Natural killer cell (primary cell): ENCODE results near the gene ILKAP. TPM values are rescaled to one million over a fixed set of nuclear protein-coding genes. Genes with fewer than 3 reads are reported as not detected.

ENCODE experiments used
- ATAC-seq, 3 donors: fragments of 150-1000 bp in 2 of 3; fragments of 200-7000 bp in 1 of 3; cut with Tn5 transposase; 1 replicate in 1 of 3; 2 replicates in 2 of 3; pipeline ENCODE4 v1.10.0; 2021; ENCODE audit warnings: mild to moderate bottlenecking in 2 of 3, moderate library complexity in 2 of 3
- DNase-seq, 2 donors: peaks; one replicate each; pipeline versions ENCODE4 v3.0.0 to v3.0.0-alpha.2; 2013 to 2021; ENCODE audit warnings: mixed read lengths in 1 of 2
- H3K27ac ChIP-seq: one replicate; pipeline ENCODE4 v1.5.1; 2013; ENCODE audit warnings: mild to moderate bottlenecking, low read length
- H3K27me3 ChIP-seq: one replicate; pipeline ENCODE4 v1.6.1; 2013; ENCODE audit warnings: low read length; ENCODE audit not compliant: control insufficient read depth, insufficient read depth
- H3K36me3 ChIP-seq: one replicate; pipeline ENCODE4 v1.6.1; 2013; ENCODE audit warnings: low read length; ENCODE audit not compliant: control insufficient read depth, insufficient read depth
- H3K4me1 ChIP-seq: one replicate; pipeline ENCODE4 v1.6.1; 2013; ENCODE audit warnings: low read length; ENCODE audit not compliant: control insufficient read depth, insufficient read depth
- H3K4me3 ChIP-seq: one replicate; pipeline ENCODE4 v1.5.1; 2013; ENCODE audit warnings: low read length
- H3K9me3 ChIP-seq: one replicate; pipeline ENCODE4 v1.6.1; 2013; ENCODE audit warnings: low read length; ENCODE audit not compliant: control insufficient read depth, insufficient read depth
- H3K27ac Mint-ChIP-seq, 2 donors: one replicate each; pipeline ENCODE4 v1.8.0; 2022; ENCODE audit warnings: mild to moderate bottlenecking in 2 of 2, mixed read lengths in 2 of 2, moderate library complexity in 1 of 2
- H3K27me3 Mint-ChIP-seq, 2 donors: one replicate each; pipeline ENCODE4 v1.8.0; 2022; ENCODE audit warnings: low read depth in 2 of 2, mixed read lengths in 2 of 2
- H3K36me3 Mint-ChIP-seq: one replicate; pipeline ENCODE4 v1.8.0; 2022; ENCODE audit warnings: mixed read lengths
- H3K4me1 Mint-ChIP-seq, 2 donors: one replicate each; pipeline ENCODE4 v1.8.0; 2022; ENCODE audit warnings: mixed read lengths in 2 of 2
- H3K4me3 Mint-ChIP-seq: one replicate; pipeline ENCODE4 v1.8.0; 2022; ENCODE audit warnings: mild to moderate bottlenecking, moderate library complexity, mixed read lengths
- H3K9me3 Mint-ChIP-seq, 2 donors: one replicate each; pipeline ENCODE4 v1.8.0; 2022; ENCODE audit warnings: mixed read lengths in 2 of 2
- WGBS: methylation state at CpG from one replicate; pipeline ENCODE4 v1.1.7; 2013; ENCODE audit warnings: missing lambda C conversion rate; ENCODE audit not compliant: insufficient coverage; 5-methylcytosine and 5-hydroxymethylcytosine counted together
- intact Hi-C: fragments of 100-400 bp; cut with micrococcal nuclease; formaldehyde crosslinking; loops from one replicate; pipeline ENCODE4 v1.14.2; 2022
- total RNA-seq, 4 donors: library from RNA; stranded (reverse); fragments of 120-200 nt in 1 of 4; gene quantifications; one replicate each; pipeline versions ENCODE4 v1.2.3 to v1.2.4, GENCODE V29; 2013 to 2022
- TF ChIP-seq, protein P1 (sequence below): fragments of 200-600 bp; IDR thresholded peaks from one replicate; pipeline ENCODE4 v1.8.0; 2022; ENCODE audit warnings: antibody characterized with exemption

Gene ILKAP
- total RNA-seq, 3 donors from 2014 or later (not counting 1 experiment from before 2014, with no cell fraction given): 146 to 200 (median 183) TPM

DNA sequence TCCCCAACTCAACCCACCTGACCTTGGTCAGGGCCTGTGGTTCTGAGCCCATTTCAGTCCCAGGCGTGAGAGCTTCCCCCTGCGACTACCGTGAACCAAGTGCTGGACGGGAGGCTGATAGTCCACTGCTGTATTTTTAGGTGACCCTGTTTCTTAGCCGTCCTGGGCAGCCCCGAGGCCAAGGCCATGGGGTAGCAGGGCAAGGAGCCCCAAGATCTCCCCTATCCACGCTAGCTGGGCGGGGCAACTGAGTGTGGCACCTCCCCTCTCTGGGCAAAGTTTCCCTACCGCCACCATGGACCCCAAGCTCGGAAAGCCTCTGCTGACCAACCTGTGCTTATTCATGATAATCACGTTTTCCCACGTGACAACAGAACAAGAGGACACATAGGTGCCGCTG, 65.6 kb downstream of the ILKAP start:
- intact Hi-C loops: no loop called here
- 93% methylated on average over 13 of the region's 13 CpGs for WGBS

DNA sequence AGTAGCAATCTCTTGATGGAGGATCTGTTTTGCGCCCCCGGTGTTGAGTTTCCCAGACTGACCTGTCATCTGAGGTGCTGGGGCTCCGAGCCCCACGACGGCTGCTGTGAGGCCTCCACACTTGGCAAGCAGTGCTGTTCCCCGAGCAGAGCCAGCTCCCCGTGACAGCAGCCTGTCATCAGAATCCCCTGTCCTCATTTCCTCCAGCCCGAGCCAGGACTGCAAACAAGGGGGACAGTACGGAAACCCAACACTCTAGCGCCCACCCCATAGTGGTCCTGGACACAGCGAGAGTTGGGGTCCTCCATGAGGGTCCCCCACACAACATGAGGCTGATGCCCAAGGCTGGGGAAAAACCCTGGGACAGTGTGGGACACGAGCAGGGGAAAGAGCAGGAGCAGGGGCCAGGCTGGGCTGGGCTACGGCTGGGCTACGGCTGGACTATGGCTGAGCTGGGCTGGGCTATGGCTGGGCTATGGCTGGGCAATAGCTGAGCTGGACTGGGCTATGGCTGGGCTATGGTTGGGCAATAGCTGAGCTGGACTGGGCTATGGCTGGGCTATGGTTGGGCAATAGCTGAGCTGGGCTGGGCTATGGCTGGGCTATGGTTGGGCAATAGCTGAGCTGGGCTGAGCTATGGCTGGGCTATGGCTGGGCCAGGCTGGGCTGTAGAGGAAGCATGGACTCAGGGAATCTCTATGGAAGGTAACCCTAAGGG, 66.5 kb downstream of the ILKAP start:
- H3K27ac ChIP-seq: no peak overlapping the region
- no peaks in the 10 kb centered on the region for H3K27me3 ChIP-seq
- intact Hi-C loops: no loop called here
- ATAC-seq (no peak), DNase-seq (no peak)
- Mint-ChIP-seq H3K9me3 (no peaks in the 10 kb centered on the region), H3K27me3 (no peaks in the 10 kb centered on the region), H3K4me3 (no peak overlapping the region), H3K4me1 (peaks cover 7 to 8% of the 10 kb centered on the region in 2 donors), H3K27ac (no peak overlapping the region), H3K36me3 (no peaks in the 10 kb centered on the region)
- TF ChIP-seq, protein P1, sequence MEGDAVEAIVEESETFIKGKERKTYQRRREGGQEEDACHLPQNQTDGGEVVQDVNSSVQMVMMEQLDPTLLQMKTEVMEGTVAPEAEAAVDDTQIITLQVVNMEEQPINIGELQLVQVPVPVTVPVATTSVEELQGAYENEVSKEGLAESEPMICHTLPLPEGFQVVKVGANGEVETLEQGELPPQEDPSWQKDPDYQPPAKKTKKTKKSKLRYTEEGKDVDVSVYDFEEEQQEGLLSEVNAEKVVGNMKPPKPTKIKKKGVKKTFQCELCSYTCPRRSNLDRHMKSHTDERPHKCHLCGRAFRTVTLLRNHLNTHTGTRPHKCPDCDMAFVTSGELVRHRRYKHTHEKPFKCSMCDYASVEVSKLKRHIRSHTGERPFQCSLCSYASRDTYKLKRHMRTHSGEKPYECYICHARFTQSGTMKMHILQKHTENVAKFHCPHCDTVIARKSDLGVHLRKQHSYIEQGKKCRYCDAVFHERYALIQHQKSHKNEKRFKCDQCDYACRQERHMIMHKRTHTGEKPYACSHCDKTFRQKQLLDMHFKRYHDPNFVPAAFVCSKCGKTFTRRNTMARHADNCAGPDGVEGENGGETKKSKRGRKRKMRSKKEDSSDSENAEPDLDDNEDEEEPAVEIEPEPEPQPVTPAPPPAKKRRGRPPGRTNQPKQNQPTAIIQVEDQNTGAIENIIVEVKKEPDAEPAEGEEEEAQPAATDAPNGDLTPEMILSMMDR: no peak
- H3K4me1 ChIP-seq: peaks cover 19% of the 10 kb centered on the region
- H3K36me3 ChIP-seq: no peaks in the 10 kb centered on the region
- 87% methylated on average over 14 of the region's 14 CpGs for WGBS
- H3K4me3 ChIP-seq: no peak overlapping the region
- H3K9me3 ChIP-seq: no peaks in the 10 kb centered on the region

More for the DNA sequence above, 65.6 kb downstream of the ILKAP start:
- Histone ChIP-seq H3K27ac (no peak overlapping the region), H3K4me3 (no peak overlapping the region), H3K36me3 (no peaks in the 10 kb centered on the region), H3K9me3 (no peaks in the 10 kb centered on the region), H3K4me1 (peaks cover 20% of the 10 kb centered on the region), H3K27me3 (no peaks in the 10 kb centered on the region)
- Mint-ChIP-seq H3K27me3 (no peaks in the 10 kb centered on the region), H3K9me3 (no peaks in the 10 kb centered on the region), H3K4me3 (no peak overlapping the region), H3K36me3 (no peaks in the 10 kb centered on the region), H3K4me1 (peaks cover 8 to 9% of the 10 kb centered on the region in 2 donors), H3K27ac (no peak overlapping the region)
- DNase-seq (no peak), ATAC-seq (no peak)
- TF ChIP-seq, protein P1: no peak

DNA sequence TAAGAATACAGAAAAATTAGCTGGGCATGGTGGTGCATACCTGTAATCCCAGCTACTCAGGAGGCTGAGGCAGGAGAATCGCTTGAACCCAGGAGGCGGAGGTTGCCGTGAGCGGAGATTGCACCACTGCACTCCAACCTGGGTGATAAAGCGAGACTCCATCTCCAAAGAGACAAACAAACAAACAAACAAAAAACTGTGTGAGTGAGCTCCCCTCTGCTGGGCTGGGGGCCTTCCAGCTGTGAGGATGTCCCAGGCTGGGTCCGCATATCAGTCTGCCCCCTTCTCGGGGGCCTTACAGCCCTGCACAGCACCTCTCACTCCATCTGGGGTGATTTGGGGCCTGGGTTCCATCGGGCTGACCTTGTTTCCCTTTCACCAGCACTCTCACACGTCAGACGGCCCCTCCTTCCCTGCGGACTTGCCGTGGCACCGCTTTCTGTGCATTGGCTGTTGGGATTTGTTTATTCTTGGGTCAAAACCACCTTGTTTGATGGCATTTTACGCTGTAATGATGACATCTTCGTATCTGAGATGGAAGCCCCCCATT, 67.8 kb downstream of the ILKAP start:
- H3K9me3 Mint-ChIP-seq: no peaks in the 10 kb centered on the region
- H3K27ac Mint-ChIP-seq: no peak overlapping the region
- no peaks in the 10 kb centered on the region for H3K27me3 Mint-ChIP-seq
- no peaks in the 10 kb centered on the region for H3K36me3 Mint-ChIP-seq
- TF ChIP-seq, protein P1: no peak
- DNase-seq (no peak), ATAC-seq (no peak)
- Histone ChIP-seq H3K4me3 (no peak overlapping the region), H3K9me3 (no peaks in the 10 kb centered on the region), H3K4me1 (peaks cover 13% of the 10 kb centered on the region), H3K27me3 (no peaks in the 10 kb centered on the region), H3K27ac (no peak overlapping the region), H3K36me3 (no peaks in the 10 kb centered on the region)
- H3K4me3 Mint-ChIP-seq: no peak overlapping the region
- no peaks in the 10 kb centered on the region for H3K4me1 Mint-ChIP-seq
- WGBS: 88% methylated on average over 15 of the region's 15 CpGs
- intact Hi-C loops: no loop called here

DNA sequence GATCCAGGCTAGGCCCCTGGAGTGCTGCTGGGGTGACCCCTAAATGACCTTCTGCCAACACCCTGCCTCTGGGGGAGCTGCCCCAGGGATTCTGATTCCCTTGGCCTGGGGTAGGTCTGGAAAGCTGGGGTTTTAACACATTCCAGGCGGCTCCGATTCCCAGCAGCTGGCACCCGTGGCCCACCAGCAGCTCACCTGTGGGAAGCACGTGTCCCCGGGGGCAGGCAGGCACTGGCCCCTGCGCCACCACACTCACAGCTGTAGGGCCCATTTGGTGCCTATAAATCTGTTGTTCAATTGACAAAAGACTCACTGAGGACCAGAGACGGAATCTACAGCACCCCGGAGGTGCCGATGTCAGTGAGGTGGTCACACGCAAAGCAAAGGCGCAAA, 69.1 kb downstream of the ILKAP start:
- H3K36me3 ChIP-seq: no peaks in the 10 kb centered on the region
- TF ChIP-seq, protein P1: no peak
- H3K4me1 ChIP-seq: peaks cover 10% of the 10 kb centered on the region
- intact Hi-C loops: no loop called here
- H3K4me3 ChIP-seq: no peak overlapping the region
- no peak overlapping the region for H3K27ac ChIP-seq
- H3K27me3 ChIP-seq: no peaks in the 10 kb centered on the region
- ATAC-seq (no peak), DNase-seq (no peak)
- Mint-ChIP-seq H3K4me3 (no peak overlapping the region), H3K27me3 (no peaks in the 10 kb centered on the region), H3K9me3 (no peaks in the 10 kb centered on the region), H3K36me3 (no peaks in the 10 kb centered on the region), H3K27ac (no peak overlapping the region), H3K4me1 (no peaks in the 10 kb centered on the region)
- 90% methylated on average over 11 of the region's 11 CpGs for WGBS
- no peaks in the 10 kb centered on the region for H3K9me3 ChIP-seq
